Right lobe of liver (tissue), 6 donors: ENCODE results near the gene ADTRP. TPM values are rescaled to one million over a fixed set of nuclear protein-coding genes. Genes with fewer than 3 reads are reported as not detected.

Experiments used
- ATAC-seq, 4 donors: fragments of 200-7000 bp; cut with Tn5 transposase; one replicate each; pipeline ENCODE4 v1.9.1; 2020; ENCODE audit warnings: mild to moderate bottlenecking in 4 of 4, moderate library complexity in 4 of 4
- DNase-seq, 3 donors: peaks; one replicate each; pipeline ENCODE4 v3.0.0-alpha.2; 2020
- H3K27ac ChIP-seq, 3 donors: fragments of 200-600 bp; one replicate each; pipeline ENCODE4 v1.8.0; 2022
- H3K27me3 ChIP-seq, 2 donors: fragments of 200-600 bp; one replicate each; pipeline ENCODE4 v1.8.0; 2022
- H3K36me3 ChIP-seq, 4 donors: fragments of 200-600 bp; sonication (generic) in 1 of 4; one replicate each; pipeline versions ENCODE4 v1.5.1 to v1.8.0; 2017 to 2022; ENCODE audit warnings: control low read depth in 1 of 4
- H3K4me1 ChIP-seq, 4 donors: fragments of 200-600 bp; sonication (generic) in 1 of 4; one replicate each; pipeline versions ENCODE4 v1.5.1 to v1.8.0; 2017 to 2022; ENCODE audit warnings: control low read depth in 1 of 4
- H3K4me3 ChIP-seq, 3 donors: fragments of 200-600 bp; one replicate each; pipeline ENCODE4 v1.8.0; 2022
- H3K9me3 ChIP-seq, 4 donors: fragments of 200-600 bp; sonication (generic) in 1 of 4; one replicate each; pipeline versions ENCODE4 v1.5.1 to v1.8.0; 2017 to 2022; ENCODE audit warnings: control low read depth in 1 of 4
- POLR2A ChIP-seq: fragments of 450-650 bp; IDR thresholded peaks from one replicate; pipeline ENCODE4 v1.6.1; 2017; ENCODE audit warnings: antibody characterized with exemption, mild to moderate bottlenecking
- WGBS: methylation state at CpG from one replicate; pipeline ENCODE4 v1.1.6; 2018; ENCODE audit warnings: low coverage, low lambda C conversion rate; ENCODE audit not compliant: insufficient coverage; ENCODE audit errors: missing lambda C conversion rate; 5-methylcytosine and 5-hydroxymethylcytosine counted together
- intact Hi-C, 2 donors: fragments of 100-400 bp; cut with DNase I; formaldehyde crosslinking; loops; one replicate each; pipeline versions ENCODE4 v1.11.2 to v1.14.1; 2022
- total RNA-seq, 6 experiments: library from RNA; depleted of rRNA in 2 of 6; stranded (reverse); fragments of >200 nt in 2 of 6; fragmentation: NEBNext Ultra II Directional in 3 of 6; extraction: Animal tissue kit (Norgen Biotek cat#: 25700) in 3 of 6; gene quantifications; one replicate each; pipeline versions ENCODE4 v1.1.0 to v1.2.4, GENCODE V29; 2016 to 2023
- TF ChIP-seq, protein P1 (sequence below), 4 donors: fragments of 200-600 bp in 3 of 4; fragments of 450-650 bp in 1 of 4; IDR thresholded peaks; one replicate each; pipeline versions ENCODE4 v1.5.1 to v1.8.0; 2016 to 2022; ENCODE audit warnings: antibody characterized with exemption in 4 of 4, mild to moderate bottlenecking in 2 of 4
- donor health status: DM: no; HTN: yes; CAD: no.
- donor health status: DM: no; HTN: no; CAD: no.
- donor health status: DM: no; HTN: no; CAD: no.
- donor health status: DM: no; HTN: yes; CAD: no.
- donor health status: DM: no; HTN: yes; CAD: no.

The ADTRP gene
- total RNA-seq, 6 experiments from 2014 or later, result 0.46 to 1.9 (median 0.92) TPM; not detected in 1

DNA sequence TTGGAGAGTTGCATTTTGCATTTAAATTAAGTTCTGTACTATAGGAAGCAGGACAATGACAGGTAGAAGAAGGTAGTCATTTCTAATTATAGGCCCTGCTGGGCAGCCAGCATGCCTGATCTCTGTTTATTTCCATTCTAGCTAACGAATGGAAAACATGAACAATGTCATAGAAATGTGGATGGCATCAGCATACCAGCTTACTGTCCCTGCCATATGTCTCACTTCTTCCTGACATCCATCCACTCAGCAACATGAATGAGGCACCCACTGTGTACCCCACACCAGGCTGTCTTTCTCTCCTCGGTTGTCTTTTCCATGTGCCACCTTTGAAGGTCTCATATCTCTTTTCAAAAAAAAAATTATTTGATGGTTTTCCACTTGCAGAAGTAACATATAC is 11.1 kb downstream of the ADTRP start:
- H3K27me3 ChIP-seq, result no peaks in the 10 kb centered on the region
- no peak for TF ChIP-seq POLR2A
- TF ChIP-seq, protein P1, sequence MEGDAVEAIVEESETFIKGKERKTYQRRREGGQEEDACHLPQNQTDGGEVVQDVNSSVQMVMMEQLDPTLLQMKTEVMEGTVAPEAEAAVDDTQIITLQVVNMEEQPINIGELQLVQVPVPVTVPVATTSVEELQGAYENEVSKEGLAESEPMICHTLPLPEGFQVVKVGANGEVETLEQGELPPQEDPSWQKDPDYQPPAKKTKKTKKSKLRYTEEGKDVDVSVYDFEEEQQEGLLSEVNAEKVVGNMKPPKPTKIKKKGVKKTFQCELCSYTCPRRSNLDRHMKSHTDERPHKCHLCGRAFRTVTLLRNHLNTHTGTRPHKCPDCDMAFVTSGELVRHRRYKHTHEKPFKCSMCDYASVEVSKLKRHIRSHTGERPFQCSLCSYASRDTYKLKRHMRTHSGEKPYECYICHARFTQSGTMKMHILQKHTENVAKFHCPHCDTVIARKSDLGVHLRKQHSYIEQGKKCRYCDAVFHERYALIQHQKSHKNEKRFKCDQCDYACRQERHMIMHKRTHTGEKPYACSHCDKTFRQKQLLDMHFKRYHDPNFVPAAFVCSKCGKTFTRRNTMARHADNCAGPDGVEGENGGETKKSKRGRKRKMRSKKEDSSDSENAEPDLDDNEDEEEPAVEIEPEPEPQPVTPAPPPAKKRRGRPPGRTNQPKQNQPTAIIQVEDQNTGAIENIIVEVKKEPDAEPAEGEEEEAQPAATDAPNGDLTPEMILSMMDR (IDR thresholded peaks at IDR 0.05), result no peak
- H3K27ac ChIP-seq, result no peak overlapping the region
- WGBS, result 68% methylated on average over 2 of the region's 2 CpGs
- H3K36me3 ChIP-seq, result no peaks in the 10 kb centered on the region
- ATAC-seq (no peak), DNase-seq (no peak)
- H3K4me3 ChIP-seq, result no peak overlapping the region
- H3K4me1 ChIP-seq, result no peaks in the 10 kb centered on the region
- no peaks in the 10 kb centered on the region for H3K9me3 ChIP-seq
- intact Hi-C loops, result no loop called here

DNA sequence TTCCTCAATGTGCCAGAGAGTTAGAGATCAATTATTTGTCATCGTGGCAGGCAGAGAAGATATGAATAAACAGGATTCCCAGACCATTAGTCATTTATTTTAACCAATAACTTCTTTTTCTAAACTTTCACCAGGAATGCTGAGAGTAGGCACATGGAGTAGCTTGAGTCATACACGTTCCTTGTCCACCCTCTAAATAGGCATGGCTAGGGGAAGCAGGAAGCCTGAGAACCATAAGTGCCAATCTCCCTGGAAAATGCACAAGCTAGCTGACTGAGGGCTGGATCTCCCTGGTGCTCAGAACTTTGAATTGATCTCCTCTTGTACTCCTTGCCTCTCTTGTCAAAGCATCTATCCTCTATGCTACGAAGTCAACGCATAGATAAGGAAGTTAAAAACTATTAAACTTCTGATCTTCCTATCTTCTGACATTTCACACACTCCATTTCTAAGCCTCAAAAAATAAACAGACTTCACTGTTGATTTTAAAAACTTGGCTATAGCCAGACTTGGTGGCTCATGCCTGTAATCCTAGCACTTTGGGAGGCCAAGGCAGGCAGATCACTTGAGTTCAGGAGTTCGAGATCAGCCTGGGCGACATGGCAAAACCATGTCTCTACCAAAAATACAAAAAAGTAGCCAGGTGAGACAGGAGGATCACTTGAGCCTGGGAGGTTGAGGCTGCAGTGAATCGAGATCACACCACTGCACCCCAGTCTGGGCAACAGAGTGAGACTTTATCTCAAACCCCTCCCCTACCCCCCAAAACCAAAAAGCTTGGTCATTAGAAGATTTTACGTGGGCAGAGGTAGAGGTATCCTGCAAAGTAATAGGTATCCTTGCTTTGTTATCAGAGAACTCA is 11.8 kb downstream of the ADTRP start:
- H3K9me3 ChIP-seq, result no peaks in the 10 kb centered on the region
- TF ChIP-seq, protein P1 (IDR thresholded peaks at IDR 0.05), result no peak
- TF ChIP-seq POLR2A, result no peak
- H3K4me3 ChIP-seq, result no peak overlapping the region
- DNase-seq (no peak), ATAC-seq (peak in 2 of 4 donors; percentile 8 to 75)
- intact Hi-C loops, result no loop called here
- no peaks in the 10 kb centered on the region for H3K27me3 ChIP-seq
- H3K4me1 ChIP-seq, result no peaks in the 10 kb centered on the region
- no peak overlapping the region for H3K27ac ChIP-seq
- WGBS, result 58% methylated on average over 8 of the region's 8 CpGs
- H3K36me3 ChIP-seq, result no peaks in the 10 kb centered on the region

DNA sequence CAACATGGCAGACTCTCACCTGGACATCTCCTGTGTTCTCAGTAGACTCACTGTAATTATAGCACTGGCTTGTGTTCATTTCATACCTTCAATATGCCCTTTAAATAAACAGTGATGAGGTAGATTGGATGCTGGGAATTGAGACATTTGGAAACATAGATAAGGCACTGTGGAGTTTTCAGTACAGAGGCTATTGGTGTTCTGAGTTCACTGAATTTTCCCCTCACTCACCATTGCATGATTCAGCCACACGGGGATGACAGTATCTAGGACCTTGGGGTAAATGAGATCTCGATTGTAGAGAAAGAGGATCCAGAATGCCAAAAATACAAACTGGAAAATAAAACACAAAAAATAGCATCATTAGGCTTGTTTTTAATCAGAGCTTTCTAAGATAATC is 12.6 kb downstream of the ADTRP start:
- intact Hi-C loops, result no loop called here
- Histone ChIP-seq H3K9me3 (no peaks in the 10 kb centered on the region), H3K4me3 (no peak overlapping the region), H3K27me3 (no peaks in the 10 kb centered on the region), H3K4me1 (no peaks in the 10 kb centered on the region), H3K27ac (no peak overlapping the region), H3K36me3 (no peaks in the 10 kb centered on the region)
- 58% methylated on average over 2 of the region's 2 CpGs for WGBS
- ATAC-seq (peak in 1 of 4 donors; percentile 41), DNase-seq (no peak)
- TF ChIP-seq, protein P1 (IDR thresholded peaks at IDR 0.05), result no peak
- TF ChIP-seq POLR2A, result no peak

DNA sequence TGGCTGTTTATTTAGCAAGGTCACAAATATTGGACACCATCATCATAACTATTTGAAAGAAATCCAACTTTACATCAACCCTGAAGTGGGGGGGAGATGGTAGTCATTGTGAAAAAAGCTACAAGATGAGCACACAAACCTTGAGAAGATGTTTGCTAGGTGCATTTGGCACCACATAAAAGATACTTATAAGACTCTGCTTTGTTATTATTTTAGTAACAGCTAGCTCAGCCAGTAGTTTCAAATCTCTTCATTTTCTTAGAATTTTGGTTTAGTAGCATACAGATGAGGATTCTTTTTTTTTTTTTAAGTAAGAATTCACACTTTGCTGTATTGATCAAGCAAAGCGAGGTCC is 14.4 kb downstream of the ADTRP start:
- intact Hi-C loops, result no loop called here
- Histone ChIP-seq H3K9me3 (no peaks in the 10 kb centered on the region), H3K27ac (no peak overlapping the region), H3K27me3 (no peaks in the 10 kb centered on the region), H3K36me3 (no peaks in the 10 kb centered on the region), H3K4me3 (no peak overlapping the region), H3K4me1 (peaks cover 0 to 10% (median 3%) of the 10 kb centered on the region in 4 donors)
- 90% methylated on average over 1 of the region's 1 CpG for WGBS
- DNase-seq (no peak), ATAC-seq (no peak)
- TF ChIP-seq, protein P1 (IDR thresholded peaks at IDR 0.05), result no peak
- TF ChIP-seq POLR2A, result no peak
